NT2/D1 (cell line): ENCODE results near the gene CHST5.

Experiments used
- YY1 ChIP-seq: IDR thresholded peaks from 2 replicates; pipeline ENCODE4 v1.6.1; 2011; ENCODE audit not compliant: insufficient read length, insufficient read depth
- ZNF274 ChIP-seq: IDR thresholded peaks from 2 replicates; pipeline ENCODE4 v1.6.1; 2011; ENCODE audit warnings: mild to moderate bottlenecking, low read depth, low read length

DNA sequence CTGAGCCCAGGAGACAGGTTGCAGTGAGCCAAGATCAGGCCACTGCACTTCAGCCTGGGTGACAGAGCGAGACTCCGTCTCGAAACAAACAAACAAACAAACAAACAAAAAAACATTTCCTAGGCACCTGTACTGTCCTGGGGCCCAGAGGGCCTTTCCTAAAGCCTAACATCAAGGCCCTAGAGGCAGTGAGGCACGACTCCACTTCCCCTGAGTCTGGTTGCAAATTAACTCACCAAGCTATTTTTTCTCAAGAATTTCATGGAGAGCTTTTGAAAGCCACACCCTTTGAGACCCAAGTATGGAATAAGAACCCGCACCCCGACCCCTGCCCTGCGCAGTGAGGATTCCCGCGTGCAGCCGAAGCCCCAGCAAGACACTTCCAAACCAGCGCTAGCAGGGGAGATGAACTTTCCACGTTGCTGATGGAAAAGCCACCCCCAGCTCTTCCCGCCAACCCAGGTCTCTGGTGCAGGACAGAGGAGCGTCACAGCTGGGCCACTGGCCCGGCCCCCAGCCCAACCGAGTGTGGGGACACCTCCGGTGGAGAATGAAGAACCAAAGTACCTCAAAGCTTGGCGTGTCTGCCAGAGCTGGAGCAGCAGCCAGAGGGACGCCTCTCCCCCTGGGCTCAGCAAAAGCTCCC, 1.2 kb downstream of the CHST5 start:
- TF ChIP-seq YY1 (no peak), ZNF274 (no peak)
